ENCODE data around the gene BTRC.
"Not testable (repeated sequence)": the region's sequence is repeated elsewhere in the genome, so short reads cannot be mapped to it uniquely, and the experiment has no call there.

Gene BTRC

DNA sequence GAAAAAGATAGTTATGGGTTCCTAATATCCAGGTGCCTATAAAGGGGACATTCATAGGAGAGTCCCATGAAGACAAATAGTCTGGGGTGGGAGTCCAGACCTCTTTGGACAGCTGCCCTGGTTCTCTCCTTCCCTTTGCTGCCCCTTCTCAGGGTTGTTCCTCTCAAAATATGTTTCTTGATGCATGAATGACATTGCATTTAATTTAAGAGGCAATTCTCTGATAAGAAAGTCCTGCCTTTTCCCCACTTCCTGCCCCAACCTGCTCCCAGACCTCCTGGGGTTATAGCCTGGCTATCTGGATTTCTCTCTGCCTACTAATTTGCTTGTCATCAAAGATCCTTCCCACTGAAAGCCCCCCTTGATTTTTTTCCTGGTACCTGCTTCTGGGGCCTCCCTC, 12.5 kb upstream of the BTRC start:
- DNase-seq (ENCODE audit: low spot score), result no peak
- TF ChIP-seq, protein P1, sequence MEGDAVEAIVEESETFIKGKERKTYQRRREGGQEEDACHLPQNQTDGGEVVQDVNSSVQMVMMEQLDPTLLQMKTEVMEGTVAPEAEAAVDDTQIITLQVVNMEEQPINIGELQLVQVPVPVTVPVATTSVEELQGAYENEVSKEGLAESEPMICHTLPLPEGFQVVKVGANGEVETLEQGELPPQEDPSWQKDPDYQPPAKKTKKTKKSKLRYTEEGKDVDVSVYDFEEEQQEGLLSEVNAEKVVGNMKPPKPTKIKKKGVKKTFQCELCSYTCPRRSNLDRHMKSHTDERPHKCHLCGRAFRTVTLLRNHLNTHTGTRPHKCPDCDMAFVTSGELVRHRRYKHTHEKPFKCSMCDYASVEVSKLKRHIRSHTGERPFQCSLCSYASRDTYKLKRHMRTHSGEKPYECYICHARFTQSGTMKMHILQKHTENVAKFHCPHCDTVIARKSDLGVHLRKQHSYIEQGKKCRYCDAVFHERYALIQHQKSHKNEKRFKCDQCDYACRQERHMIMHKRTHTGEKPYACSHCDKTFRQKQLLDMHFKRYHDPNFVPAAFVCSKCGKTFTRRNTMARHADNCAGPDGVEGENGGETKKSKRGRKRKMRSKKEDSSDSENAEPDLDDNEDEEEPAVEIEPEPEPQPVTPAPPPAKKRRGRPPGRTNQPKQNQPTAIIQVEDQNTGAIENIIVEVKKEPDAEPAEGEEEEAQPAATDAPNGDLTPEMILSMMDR (IDR thresholded peaks at IDR 0.05; ENCODE audit: extremely low read depth, insufficient read depth, missing control alignments), result no peak
- in situ Hi-C loops (cut with MboI; ENCODE audit: low pct_unique_long_range_greater_than_20kb, low sequenced_read_pairs, unreplicated experiment), result no loop called here

DNA sequence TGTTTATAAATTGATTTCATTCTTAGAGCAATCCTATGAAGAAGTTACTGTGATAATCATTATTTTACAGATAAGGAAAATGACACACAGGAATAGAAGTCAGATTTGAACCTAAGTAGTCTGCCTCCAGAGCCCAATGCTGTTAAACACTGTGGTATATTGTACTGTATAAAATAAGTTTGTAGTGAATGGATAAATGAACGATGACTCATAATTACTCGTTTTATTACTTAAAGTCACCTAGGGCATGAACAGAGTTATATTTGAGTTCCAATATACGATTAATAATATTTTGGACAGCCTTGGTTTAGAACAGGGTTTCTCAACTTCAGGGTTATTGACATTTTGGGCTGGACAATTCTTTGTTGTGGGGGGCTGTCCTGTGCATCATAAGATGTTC, 7.8 kb upstream of the BTRC start:
- DNase-seq (ENCODE audit: low spot score), result no peak
- in situ Hi-C loops (cut with MboI; ENCODE audit: low pct_unique_long_range_greater_than_20kb, low sequenced_read_pairs, unreplicated experiment), result no loop called here
- TF ChIP-seq, protein P1 (IDR thresholded peaks at IDR 0.05; ENCODE audit: extremely low read depth, insufficient read depth, missing control alignments), result no peak

DNA sequence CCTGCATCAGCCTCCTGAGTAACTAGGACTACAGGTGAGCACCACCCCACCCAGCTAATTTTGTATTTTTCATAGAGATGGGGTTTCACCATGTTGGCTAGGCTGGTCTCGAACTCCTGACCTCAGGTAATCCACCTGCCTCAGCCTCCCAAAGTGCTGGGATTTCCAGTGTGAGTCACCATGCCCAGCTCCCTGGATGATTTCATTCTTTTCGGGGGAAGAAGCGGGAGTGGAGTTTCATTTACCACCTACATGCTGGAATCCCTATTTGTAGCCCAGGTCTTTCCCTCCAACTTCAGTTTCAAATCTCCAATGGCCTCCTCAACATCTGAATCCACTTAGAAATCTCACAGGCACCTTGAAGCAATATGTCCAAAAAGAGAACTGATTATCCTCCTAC, 2.9 kb upstream of the BTRC start:
- TF ChIP-seq, protein P1 (IDR thresholded peaks at IDR 0.05; ENCODE audit: extremely low read depth, insufficient read depth, missing control alignments), result no peak
- in situ Hi-C loops (cut with MboI; ENCODE audit: low pct_unique_long_range_greater_than_20kb, low sequenced_read_pairs, unreplicated experiment), result no loop called here
- DNase-seq (ENCODE audit: low spot score), result no peak

DNA sequence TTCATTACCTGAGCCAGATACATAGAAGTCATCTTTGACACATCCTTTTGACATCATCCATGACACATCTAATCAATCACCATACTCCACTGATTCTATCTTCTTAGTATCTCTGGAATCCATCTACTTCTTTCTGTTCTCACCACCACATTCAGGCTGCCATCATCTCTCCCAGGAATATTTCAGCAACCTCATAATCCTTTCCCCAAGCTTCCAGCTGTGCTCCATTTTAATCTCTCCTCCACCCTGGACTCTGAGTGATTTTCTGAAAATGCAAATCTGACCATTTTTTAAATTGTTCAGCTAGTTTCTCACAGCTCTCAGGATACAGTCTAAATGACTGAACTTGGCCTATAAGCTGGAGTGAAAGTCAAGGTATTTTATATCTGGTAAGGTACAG, 2.5 kb upstream of the BTRC start:
- DNase-seq (ENCODE audit: low spot score), result no peak
- TF ChIP-seq, protein P1 (IDR thresholded peaks at IDR 0.05; ENCODE audit: extremely low read depth, insufficient read depth, missing control alignments), result no peak
- in situ Hi-C loops (cut with MboI; ENCODE audit: low pct_unique_long_range_greater_than_20kb, low sequenced_read_pairs, unreplicated experiment), result no loop called here

DNA sequence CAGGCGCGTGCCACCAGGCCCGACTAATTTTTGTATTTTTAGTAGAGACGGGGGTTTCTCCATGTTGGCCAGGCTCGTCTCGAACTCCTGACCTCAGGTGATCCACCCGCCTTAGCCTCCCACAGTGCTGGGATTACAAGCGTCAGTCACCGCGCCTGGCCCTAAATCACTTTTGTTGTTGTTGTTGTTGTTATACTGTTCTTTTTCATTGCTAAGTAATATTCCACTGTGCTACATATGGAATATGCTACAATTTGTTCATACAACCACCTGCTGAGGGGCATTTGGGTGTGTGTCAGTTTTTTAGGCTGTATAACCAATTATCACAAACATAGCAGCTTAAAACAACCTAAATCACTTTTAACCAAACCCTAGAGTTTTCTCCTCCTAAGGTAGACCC, 1.1 kb upstream of the BTRC start:
- DNase-seq (ENCODE audit: low spot score); in situ Hi-C loops (cut with MboI; ENCODE audit: low pct_unique_long_range_greater_than_20kb, low sequenced_read_pairs, unreplicated experiment): not testable (repeated sequence)

DNA sequence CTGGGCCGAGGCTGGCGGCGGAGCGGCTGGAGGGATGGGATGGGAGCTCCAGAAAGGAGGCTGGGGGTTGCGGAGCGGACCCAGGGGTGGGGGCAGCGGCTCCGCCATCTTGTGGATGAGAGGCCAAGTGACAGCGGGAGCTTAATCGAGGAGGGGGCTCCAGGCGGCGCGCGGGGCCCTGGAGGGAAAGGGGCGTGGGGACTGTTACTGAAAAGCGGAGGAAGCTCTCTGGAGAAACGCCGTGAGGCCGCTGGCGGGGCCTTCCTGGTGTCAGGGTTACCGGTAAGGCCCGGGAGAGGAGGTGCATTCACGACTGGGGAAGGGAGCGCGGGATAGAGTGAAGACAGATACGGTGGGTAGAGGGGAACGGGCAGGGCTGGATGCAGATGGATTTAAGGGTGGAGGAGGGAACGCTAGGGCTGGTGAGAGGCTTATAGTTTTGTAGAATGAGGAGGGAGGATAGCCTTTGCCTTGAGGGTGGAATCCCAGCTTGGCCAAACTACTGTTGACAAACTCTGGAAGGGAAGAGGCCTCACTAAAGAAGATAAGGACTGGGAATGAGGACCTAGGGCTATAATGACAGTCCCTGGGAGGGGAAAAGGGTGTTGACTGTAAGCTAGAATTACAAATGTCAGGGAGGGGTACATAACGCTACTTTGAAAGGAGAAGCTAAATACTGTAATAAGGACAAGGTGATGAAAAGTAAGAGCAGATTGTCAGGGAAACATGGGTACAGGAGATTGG, 535 bp downstream of the BTRC start:
- in situ Hi-C loops (cut with MboI; ENCODE audit: low pct_unique_long_range_greater_than_20kb, low sequenced_read_pairs, unreplicated experiment), result no loop called here
- DNase-seq (ENCODE audit: low spot score), result peak; percentile 46
- TF ChIP-seq, protein P1 (IDR thresholded peaks at IDR 0.05; ENCODE audit: extremely low read depth, insufficient read depth, missing control alignments), result peak; percentile 14

DNA sequence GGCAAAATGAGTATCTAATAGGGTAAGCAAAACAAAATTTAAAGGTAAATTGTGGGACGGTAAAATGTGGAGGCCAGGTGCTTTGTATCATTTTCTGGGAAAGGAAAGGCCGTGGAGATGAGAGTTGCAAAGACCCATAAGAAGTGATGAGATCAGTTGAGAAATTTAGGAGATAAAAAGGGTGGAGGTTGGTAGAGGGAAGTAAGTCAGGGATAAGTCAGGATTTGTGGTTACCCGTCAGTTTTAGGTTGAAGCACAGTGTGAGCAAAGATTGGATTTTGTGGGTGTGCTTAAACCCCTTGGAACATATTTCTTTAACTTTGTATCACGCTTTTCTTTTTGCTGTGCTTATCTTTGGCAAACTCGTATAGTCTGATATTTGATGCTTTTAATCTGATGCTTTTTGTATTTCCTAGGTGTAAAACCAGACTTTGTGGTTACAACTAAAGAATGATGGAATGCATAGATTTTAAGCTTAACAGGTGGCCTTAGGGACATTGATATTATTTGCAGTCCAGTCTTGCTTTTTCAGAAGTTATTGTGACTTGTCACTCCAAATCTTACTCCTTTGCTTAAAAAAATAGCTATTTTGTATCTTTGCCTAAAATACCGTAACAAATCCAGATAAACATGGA, 1.2 kb downstream of the BTRC start:
- TF ChIP-seq, protein P1 (IDR thresholded peaks at IDR 0.05; ENCODE audit: extremely low read depth, insufficient read depth, missing control alignments), result no peak
- no peak for DNase-seq (ENCODE audit: low spot score)
- in situ Hi-C loops (cut with MboI; ENCODE audit: low pct_unique_long_range_greater_than_20kb, low sequenced_read_pairs, unreplicated experiment), result no loop called here

Data from GM13977 (cell line).